Breast epithelium (tissue), 4 donors: Measurements from ENCODE around the gene ROCK2. TPM values are rescaled to one million over a fixed set of nuclear protein-coding genes. Genes with fewer than 3 reads are reported as not detected.

ENCODE experiments used
- DNase-seq, 2 donors: peaks; one replicate each; pipeline ENCODE4 v3.0.0-alpha.2; 2019; ENCODE audit warnings: low spot score in 2 of 2
- H3K27ac ChIP-seq, 2 donors: fragments of 200-600 bp; sonication (generic) in 1 of 2; one replicate each; pipeline ENCODE4 v1.5.1; 2016 to 2019; ENCODE audit warnings: mild to moderate bottlenecking in 1 of 2
- H3K27me3 ChIP-seq, 2 donors: fragments of 200-600 bp; sonication (generic) in 1 of 2; one replicate each; pipeline versions ENCODE4 v1.5.1 to v1.6.0; 2017 to 2019; ENCODE audit warnings: control low read depth in 1 of 2, mild to moderate bottlenecking in 1 of 2
- H3K36me3 ChIP-seq: fragments of 200-600 bp; one replicate; pipeline ENCODE4 v1.5.1; 2019
- H3K4me1 ChIP-seq, 2 donors: fragments of 200-600 bp; sonication (generic); one replicate each; pipeline ENCODE4 v1.5.1; 2016 to 2019; ENCODE audit warnings: control low read depth in 1 of 2
- H3K4me3 ChIP-seq, 3 donors: fragments of 200-600 bp; sonication (generic); 1 replicate in 2 of 3; 2 replicates in 1 of 3; pipeline ENCODE4 v1.5.1; 2016 to 2019; ENCODE audit warnings: mild to moderate bottlenecking in 3 of 3, moderate library complexity in 2 of 3
- H3K9me3 ChIP-seq, 2 donors: fragments of 200-600 bp; sonication (generic) in 1 of 2; one replicate each; pipeline ENCODE4 v1.5.1; 2016 to 2019; ENCODE audit warnings: control low read depth in 1 of 2
- CTCF ChIP-seq, 3 donors: fragments of 450-650 bp; IDR thresholded peaks; one replicate each; pipeline ENCODE4 v1.5.1; 2016 to 2017; ENCODE audit warnings: antibody characterized with exemption in 3 of 3, mild to moderate bottlenecking in 3 of 3, moderate library complexity in 3 of 3
- POLR2A ChIP-seq: fragments of 450-650 bp; IDR thresholded peaks from one replicate; pipeline ENCODE4 v1.6.1; 2016; ENCODE audit warnings: antibody characterized with exemption, mild to moderate bottlenecking, moderate library complexity
- POLR2AphosphoS5 ChIP-seq, 3 donors: sonication (generic); formaldehyde crosslinking; IDR thresholded peaks; one replicate each; pipeline ENCODE4 v1.6.1; 2017; ENCODE audit warnings: antibody characterized with exemption in 3 of 3
- intact Hi-C: fragments of 100-400 bp; cut with DNase I; formaldehyde crosslinking; loops from one replicate; pipeline ENCODE4 v1.15.1; 2023; ENCODE audit warnings: low total_unique reads
- total RNA-seq, 3 donors: library from RNA; depleted of rRNA; stranded (reverse); fragments of >200 nt; gene quantifications; one replicate each; pipeline ENCODE4 v1.1.0, GENCODE V29; 2016

The ROCK2 gene
- total RNA-seq, 3 donors from 2014 or later, result 87.1 to 181 (median 103) TPM

DNA sequence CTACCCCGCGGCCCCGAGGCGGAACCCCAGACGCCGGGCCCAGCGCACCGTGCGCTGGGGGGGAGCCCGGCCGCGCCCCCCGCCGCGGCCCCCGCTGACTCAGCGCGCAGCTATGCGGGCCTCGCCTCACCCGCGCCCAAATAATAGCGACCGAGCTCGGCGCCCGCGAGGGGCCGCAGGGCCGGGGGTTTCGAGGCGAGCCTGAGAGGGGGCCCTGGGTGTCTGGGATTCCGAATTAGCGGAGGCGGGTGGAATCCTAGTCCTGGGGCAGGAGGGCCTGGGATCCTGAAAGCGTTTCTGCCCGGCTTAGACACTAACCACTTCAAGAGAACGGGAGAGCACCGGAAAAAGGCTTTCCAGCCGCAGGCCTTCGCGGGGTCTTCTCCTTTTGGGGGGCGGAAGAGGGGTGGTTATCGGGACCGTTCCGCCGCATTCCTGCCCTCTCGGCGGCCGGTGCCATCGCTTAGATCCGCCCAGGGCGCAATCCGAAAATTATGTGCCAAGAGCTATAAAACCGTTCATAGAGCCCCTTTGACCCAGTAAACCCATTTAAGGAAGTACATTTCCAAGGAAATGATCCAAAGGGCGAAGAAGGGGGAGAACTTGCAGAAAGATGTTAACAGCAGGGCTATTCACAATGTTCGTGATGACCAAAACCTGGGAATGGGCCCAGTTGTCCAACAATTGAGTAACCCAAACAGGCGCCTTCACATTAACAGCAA lies 681 bp upstream of the ROCK2 start:
- Histone ChIP-seq H3K36me3 (no peaks in the 10 kb centered on the region), H3K4me3 (peak overlapping the region; percentile 83 to 99 (median 91)), H3K27me3 (no peaks in the 10 kb centered on the region), H3K4me1 (peaks cover 0 to 6% of the 10 kb centered on the region in 2 donors), H3K27ac (peak overlapping the region; percentile 99 to 100), H3K9me3 (no peaks in the 10 kb centered on the region)
- TF ChIP-seq POLR2A (peak; percentile 29), POLR2AphosphoS5 (IDR thresholded peaks at IDR 0.05) (peak; percentile 72 to 81 (median 73)), CTCF (IDR thresholded peaks at IDR 0.05) (peak in 2 of 3 donors; percentile 2 to 8)
- intact Hi-C loops, result no loop called here
- peak in 1 of 2 donors; percentile 91 for DNase-seq

DNA sequence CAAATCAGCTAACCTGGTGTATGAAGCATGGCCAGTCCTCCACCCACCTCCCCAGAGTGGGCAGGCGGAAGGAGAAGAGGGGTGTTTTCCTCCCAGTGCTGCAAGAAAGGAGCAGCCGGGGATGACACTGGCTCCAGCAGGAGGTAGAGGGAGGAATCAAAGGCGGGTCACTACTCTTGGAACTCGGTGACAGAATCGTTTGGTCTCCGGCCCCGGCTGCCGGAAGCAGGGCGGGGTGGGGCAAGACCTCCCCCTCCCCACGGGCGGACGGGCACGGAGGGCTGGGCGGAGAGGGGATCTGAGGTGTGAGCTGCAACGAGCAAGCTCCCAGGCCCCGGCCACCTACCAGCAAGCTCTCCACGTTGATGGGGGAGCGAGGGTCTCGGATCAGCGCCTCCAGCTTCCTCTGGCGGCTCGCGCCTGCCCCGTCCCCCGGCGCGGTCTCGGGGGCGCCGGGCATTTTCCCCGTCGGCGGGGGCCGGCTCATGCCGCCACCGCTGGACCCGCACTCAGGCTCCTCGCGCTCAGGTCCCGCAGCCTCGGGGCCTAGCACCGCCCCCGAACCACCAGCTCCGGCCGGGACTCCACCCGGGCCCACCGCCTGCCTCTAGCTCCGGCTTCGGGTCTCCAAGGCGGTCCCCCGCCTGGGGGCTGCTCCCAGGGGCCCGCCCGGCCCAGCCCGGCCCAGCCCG lies 640 bp downstream of the ROCK2 start:
- H3K4me1 ChIP-seq, result peaks cover 0 to 6% of the 10 kb centered on the region in 2 donors
- DNase-seq, result peak in 1 of 2 donors; percentile 48
- intact Hi-C loops, result no loop called here

DNA sequence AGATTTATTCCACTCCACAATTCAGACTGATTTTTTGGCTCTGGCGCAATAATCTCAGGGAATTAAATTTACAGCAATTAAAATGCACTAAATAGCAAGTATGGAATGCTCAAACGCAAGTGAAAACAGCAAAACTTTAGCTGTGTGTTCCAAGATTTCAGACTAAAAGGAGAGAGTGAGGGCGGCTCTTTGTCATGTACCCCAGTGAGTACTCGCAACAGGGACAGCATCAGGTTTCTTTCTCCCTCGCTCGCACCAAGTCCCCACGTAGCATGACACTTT lies 1.1 kb downstream of the ROCK2 start:
- no peaks in the 10 kb centered on the region for H3K27me3 ChIP-seq
- H3K4me3 ChIP-seq, result peak overlapping the region; percentile 83 to 99 (median 91)
- H3K9me3 ChIP-seq, result no peaks in the 10 kb centered on the region
- TF ChIP-seq CTCF (IDR thresholded peaks at IDR 0.05) (no peak), POLR2A (no peak), POLR2AphosphoS5 (IDR thresholded peaks at IDR 0.05) (no peak)
- DNase-seq, result no peak
- no peaks in the 10 kb centered on the region for H3K36me3 ChIP-seq
- H3K4me1 ChIP-seq, result peaks cover 0 to 6% of the 10 kb centered on the region in 2 donors
- intact Hi-C loops, result no loop called here
- H3K27ac ChIP-seq, result peak overlapping the region; percentile 99 to 100

More for the DNA sequence above, 640 bp downstream of the ROCK2 start:
- Histone ChIP-seq H3K27me3 (no peaks in the 10 kb centered on the region), H3K36me3 (no peaks in the 10 kb centered on the region), H3K4me3 (peak overlapping the region; percentile 83 to 99 (median 91)), H3K27ac (peak overlapping the region; percentile 99 to 100), H3K9me3 (no peaks in the 10 kb centered on the region)
- no peak for TF ChIP-seq POLR2A
- peak in 2 of 3 donors; percentile 54 to 57 for TF ChIP-seq POLR2AphosphoS5 (IDR thresholded peaks at IDR 0.05)
- no peak for TF ChIP-seq CTCF (IDR thresholded peaks at IDR 0.05)

DNA sequence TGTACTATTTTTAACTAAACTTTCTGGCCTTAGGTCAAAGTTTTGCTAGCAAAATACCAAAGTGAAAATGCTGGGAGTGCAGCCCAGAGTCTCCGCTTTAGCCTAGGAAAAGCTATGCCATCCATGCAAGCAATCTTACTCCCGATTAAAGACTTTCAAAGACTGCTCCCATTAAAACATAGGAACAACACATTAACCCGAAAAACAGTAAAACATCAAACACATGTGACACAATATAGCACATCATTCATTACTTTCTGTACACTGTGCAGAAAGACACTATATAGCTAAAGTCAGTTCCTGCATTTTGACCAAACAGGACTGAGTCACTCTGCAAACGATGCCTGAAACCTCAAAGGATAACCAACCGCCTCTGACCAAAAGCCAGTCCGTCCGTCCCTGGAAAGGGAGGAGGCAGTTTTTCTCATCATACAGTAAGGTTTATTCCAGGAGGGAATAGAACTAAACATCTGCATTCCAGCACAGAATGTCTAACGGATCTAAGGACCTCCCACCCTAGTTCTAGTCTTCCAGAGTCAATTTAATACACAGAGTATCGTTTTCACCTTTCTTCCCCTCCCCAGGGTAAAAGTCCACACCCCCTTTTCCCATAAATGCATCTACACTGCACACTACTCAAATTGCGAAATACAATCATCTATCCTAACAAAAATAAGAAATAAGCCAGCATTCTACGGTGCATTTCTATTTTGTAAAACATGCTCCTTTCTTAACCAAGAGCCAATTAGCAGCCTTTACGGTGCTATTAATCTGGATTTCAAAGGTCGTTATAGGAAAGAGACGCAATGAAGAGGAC lies 1.7 kb downstream of the ROCK2 start:
- peak overlapping the region; percentile 83 to 99 (median 91) for H3K4me3 ChIP-seq
- H3K36me3 ChIP-seq, result no peaks in the 10 kb centered on the region
- H3K9me3 ChIP-seq, result no peaks in the 10 kb centered on the region
- peaks cover 0 to 6% of the 10 kb centered on the region in 2 donors for H3K4me1 ChIP-seq
- H3K27ac ChIP-seq, result peak overlapping the region; percentile 99 to 100
- no peak for DNase-seq
- intact Hi-C loops, result no loop called here
- H3K27me3 ChIP-seq, result no peaks in the 10 kb centered on the region
- TF ChIP-seq POLR2A (no peak), POLR2AphosphoS5 (IDR thresholded peaks at IDR 0.05) (no peak), CTCF (IDR thresholded peaks at IDR 0.05) (no peak)
